HG03045 (cell line): ENCODE measurements around the gene LIMCH1.

Experiments used
- ATAC-seq: cut with Tn5 transposase; IDR thresholded peaks from one replicate; pipeline ENCODE4 v1.9.1; 2021; ENCODE audit warnings: mild to moderate bottlenecking, moderate library complexity; ENCODE audit not compliant: unreplicated experiment

Gene LIMCH1

DNA sequence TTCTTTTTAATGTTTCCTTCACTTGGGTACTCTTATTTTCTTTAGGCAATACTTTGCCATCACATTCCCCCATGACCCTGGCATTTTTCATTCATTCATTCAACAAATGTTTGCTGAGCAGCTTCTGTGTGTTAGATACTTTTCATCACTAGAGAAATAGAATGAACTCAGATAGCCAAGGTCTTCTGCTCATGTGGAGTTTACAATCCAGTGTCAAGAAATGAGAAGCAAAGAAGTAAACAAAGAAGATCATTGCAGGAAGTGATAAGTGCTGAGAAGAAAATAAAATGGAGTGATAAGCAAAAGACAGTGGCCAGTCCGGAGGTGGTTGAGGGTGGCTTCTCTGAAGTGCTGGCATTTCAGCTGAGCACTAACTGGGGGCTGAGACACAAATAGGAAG is 63.1 kb downstream of the LIMCH1 start:
- ATAC-seq, result no peak

DNA sequence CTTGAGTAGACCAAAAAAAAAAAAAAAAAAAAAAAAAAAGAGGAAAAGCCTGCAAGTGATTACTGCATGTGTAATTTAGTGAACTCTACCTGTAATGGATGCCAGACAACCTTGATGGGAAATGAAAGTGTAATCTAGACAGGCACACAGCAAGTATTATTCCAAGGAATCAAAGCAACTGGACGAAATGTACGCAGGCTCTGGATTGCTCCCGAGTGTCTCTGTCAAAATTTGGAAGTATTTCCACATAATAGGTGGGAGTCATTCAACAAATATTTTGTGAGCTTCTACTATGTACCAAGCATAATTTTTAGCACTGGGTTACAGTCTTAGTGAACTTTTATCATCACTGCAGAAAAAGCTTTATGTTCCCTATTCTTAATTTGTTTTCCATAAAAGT is 64.2 kb downstream of the LIMCH1 start:
- no peak for ATAC-seq

GRCh38 chr4:41602886-41603498 is 65.0 kb downstream of the LIMCH1 start:
- no peak for ATAC-seq

GRCh38 chr4:41609851-41610250 is 71.9 kb downstream of the LIMCH1 start:
- no peak for ATAC-seq

DNA sequence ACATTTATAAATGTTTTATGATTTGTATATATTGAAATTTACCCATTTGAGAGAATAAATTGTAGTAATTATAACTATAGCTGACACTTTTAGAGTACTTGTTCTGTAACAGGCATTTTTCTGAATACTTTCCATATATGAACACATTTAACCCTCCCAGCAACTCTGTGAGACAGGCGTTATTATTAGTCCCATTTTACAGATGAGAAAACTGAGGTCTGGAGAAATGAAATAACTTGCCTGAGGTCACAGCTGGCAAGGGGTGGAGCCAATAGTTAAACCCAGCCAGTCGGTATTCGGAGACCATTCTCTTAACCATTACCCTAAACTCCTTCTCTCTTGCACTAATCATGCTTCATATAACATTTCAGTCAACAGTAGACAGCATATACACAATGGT is 72.5 kb downstream of the LIMCH1 start:
- no peak for ATAC-seq

DNA sequence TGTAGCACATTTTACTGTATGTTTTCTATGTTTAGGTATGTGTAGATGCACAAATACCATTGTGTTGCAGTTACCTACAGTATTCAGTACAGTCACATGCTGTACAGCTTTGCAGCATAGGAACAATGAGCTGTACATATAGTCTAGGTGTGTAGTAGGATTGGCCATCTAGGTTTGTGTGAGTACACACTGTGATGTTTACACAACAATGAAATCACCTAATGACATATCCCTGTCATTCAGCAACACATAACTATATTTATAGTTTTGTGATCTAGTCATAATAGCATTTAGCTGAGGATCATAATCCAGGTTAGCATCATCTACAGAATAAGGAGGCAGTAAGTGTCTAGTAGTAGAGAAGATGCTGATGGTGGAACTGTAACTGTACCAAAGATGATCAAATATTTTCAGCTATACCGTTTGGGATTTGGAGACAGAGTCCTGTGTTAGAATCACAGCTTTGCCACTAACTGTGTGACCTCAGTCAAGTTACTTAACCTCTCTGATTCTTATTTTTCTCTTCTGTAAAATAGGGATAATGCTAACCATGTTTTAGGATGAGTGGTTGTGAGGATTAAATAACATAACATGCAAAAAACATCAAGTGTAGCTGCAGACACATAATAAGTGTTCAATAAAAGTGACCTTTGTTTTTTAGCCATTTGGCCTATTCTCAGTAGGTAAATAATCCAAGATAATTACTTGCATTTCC is 73.3 kb downstream of the LIMCH1 start:
- no peak for ATAC-seq

GRCh38 chr4:41611881-41612871 is 74.2 kb downstream of the LIMCH1 start:
- no peak for ATAC-seq

GRCh38 chr4:41613386-41613785 is 75.4 kb downstream of the LIMCH1 start:
- ATAC-seq, result no peak

DNA sequence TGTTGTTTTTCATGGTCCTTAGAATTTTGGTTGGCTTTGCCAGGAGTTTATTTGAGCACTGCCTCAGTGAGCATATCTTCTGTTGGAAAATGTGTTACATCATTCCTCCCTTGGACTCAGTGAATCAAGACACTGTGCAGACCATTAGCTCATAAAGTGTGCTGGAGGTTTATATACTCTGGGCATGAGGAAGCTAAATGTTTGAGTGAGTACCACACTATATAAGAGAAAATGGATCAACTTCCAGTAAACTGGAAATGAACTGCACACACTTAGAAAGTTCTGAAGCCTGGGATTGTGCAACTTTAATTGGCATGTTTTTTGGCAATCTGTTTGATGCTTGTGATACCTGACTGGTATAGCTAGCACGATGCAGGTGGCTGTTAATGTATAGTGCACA is 75.9 kb downstream of the LIMCH1 start:
- ATAC-seq, result no peak

DNA sequence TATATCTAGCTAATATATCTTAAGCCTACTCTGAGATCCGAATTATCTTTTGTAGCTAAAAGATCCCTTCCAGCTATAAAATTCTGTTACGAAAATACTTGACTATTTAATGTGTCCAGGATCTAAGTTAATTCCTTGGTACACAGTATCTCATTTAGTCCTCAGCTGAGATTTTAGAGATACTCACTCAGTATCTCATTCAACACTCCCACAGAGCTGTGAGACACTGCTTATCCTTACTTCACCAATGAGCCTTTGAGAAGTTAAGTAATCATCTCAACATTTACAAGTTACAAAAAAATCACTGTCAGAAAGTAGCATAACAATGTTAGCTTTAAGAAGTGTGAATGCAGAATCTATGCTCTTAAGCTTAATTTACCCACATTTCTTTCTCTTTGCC is 76.6 kb downstream of the LIMCH1 start:
- no peak for ATAC-seq

DNA sequence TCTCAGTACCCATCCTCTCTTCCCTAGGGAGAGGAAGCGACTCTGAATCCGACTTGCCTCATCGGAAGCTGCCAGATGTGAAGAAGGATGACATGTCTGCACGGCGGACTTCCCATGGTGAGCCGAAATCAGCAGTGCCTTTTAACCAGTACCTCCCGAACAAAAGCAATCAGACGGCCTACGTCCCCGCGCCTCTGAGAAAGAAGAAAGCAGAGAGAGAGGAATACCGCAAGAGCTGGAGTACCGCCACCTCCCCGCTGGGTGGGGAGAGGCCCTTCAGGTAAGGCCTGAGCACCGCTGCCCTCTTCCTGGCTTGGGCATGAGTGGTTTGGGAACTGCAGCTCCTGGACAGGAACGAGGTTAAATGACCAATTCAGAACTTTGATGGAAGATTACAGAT is 81.2 kb downstream of the LIMCH1 start:
- no peak for ATAC-seq

GRCh38 chr4:41620594-41621256 is 82.8 kb downstream of the LIMCH1 start:
- ATAC-seq, result no peak

- ATAC-seq, result no peak
Observed at GRCh38 chr4:41622787-41623186, 84.8 kb downstream of the LIMCH1 start.

DNA sequence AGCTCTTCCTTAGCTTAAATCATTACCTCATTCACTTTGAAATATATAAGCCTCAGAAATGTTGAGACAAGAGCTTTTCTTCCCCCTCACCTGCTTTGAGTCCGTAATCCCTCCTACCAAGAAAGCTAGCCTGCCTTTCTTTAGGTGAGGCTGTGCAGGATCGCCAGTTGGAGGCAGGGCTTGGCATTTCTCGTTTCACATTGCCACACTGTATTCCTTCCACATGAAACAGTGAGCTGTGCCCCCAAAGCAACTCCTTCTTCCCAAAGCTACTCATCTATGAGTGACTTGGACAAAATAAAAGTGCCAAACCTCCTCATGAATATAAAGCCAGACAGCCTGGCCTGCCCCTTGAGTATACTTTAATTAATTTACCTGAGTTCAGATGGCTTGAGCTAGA is 86.8 kb downstream of the LIMCH1 start:
- ATAC-seq, result no peak

GRCh38 chr4:41625531-41625930 is 87.6 kb downstream of the LIMCH1 start:
- ATAC-seq, result no peak

DNA sequence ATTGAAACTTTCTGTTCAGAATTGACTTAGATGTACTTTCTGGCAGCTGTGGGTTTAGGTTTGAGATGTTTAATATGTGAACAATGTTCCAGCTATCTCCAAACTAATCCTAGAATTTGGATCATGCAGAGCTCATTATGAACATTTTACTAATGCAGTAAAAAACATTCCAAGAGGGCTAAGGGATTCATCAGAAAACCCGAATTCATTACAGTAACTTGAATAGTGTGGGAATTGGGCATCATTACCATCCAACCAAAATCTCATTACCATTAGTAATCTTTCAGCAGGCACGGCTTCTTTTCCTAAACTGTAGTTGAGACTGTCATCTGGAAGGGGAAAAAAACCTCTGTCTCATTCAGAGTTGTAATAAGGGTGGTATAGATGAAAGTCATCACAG is 91.0 kb downstream of the LIMCH1 start:
- no peak for ATAC-seq

GRCh38 chr4:41631523-41631922 is 93.6 kb downstream of the LIMCH1 start:
- no peak for ATAC-seq

DNA sequence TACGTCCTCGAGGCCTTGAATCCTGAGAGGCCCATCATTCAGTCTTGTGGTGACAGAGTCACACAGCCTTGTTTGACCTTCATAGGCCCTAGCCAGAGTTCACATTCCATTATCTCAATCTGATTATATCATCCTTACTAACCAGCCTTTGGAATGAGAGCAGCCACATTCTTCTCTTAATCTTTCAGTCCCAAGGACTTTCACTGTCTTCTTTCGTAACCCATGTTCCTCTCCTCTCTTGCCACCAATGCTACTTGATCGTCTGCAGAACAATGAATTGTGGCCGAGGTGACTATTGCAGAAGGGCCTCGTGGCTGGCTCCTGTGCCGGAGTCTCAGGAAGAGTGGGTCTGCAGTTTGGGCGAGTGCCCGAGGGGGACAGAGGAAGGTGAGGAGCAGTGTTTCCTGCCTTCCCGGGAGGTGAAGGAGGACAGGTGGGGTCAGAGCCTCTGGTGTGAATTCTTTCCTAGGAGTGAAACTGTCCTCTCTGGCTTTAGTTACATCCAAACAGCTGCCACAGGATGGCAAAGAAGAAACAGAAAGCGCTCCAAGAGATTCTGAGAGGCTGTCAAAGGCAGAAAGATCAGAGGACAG is 94.6 kb downstream of the LIMCH1 start:
- no peak for ATAC-seq

DNA sequence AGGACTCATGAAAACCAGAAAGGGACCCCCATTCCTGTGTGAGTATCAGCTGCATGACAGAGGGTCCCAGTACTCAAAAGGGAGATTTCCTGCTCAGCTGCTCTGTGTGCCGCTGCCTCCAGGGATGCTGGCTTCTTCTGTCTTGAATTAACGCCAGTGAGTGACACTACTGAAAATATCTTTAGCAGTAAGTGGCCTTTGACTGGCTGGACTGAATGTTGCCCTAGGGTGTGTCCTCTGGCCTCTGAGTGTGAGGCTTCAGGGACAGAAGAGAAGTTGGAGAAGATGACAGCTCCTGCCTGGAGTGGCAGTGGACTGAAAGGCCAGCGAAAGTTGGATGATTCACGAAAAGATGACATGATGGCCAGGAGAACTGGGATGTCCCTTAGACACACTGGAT is 95.4 kb downstream of the LIMCH1 start:
- no peak for ATAC-seq

DNA sequence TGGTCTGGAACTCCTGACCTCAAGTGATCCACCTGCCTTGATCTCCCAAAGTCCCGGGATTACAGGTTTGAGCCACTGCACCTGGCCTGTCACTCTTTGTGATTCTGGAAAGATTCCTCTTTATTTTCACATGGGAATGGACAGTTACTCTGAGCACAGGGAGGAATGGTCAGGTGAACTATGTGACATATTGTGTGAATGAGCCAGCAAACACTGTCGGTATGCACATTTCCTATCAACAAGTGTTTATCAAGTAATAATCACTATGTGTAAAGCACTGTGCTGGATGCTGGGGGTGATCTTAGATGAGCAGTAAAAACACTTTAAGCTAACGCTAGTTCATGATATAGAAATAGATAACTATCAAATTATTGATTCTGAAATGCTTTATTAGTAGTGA is 97.5 kb downstream of the LIMCH1 start:
- ATAC-seq, result no peak

- ATAC-seq, result no peak
Observed at GRCh38 chr4:41638203-41638602, 100.2 kb downstream of the LIMCH1 start.
